Prostate gland (tissue), 2 donors: ENCODE measurements around the gene ASXL1. TPM values are rescaled to one million over a fixed set of nuclear protein-coding genes. Genes with fewer than 3 reads are reported as not detected.

Experiments used
- DNase-seq: peaks from one replicate; pipeline ENCODE4 v3.0.0-alpha.2; 2019; ENCODE audit warnings: low spot score
- H3K27ac ChIP-seq, 2 donors: fragments of 200-600 bp; sonication (generic); 2 replicates each; pipeline ENCODE4 v1.5.1; 2017 to 2019
- H3K27me3 ChIP-seq: fragments of 200-600 bp; sonication (generic); replicated peaks from 2 replicates; pipeline ENCODE4 v1.5.1; 2019; ENCODE audit not compliant: insufficient read depth
- H3K36me3 ChIP-seq, 2 donors: fragments of 200-600 bp; sonication (generic); 1 replicate in 1 of 2; 2 replicates in 1 of 2; pipeline versions ENCODE4 v1.5.1 to v1.8.1; 2017 to 2019
- H3K4me1 ChIP-seq: fragments of 200-600 bp; sonication (generic); replicated peaks from 2 replicates; pipeline ENCODE4 v1.5.1; 2019
- H3K4me3 ChIP-seq, 2 donors: fragments of 200-600 bp; sonication (generic); 2 replicates each; pipeline ENCODE4 v1.5.1; 2017 to 2019
- H3K9me3 ChIP-seq: fragments of 200-600 bp; sonication (generic); 2 replicates; pipeline ENCODE4 v1.5.1; 2017
- CTCF ChIP-seq, 4 experiments: fragments of 200-600 bp in 2 of 4; fragments of 450-650 bp in 2 of 4; sonication (generic) in 2 of 4; IDR thresholded peaks; 1 replicate in 3 of 4; 2 replicates in 1 of 4; pipeline ENCODE4 v1.5.1; 2016 to 2019; ENCODE audit warnings: antibody characterized with exemption in 4 of 4, mild to moderate bottlenecking in 2 of 4, moderate library complexity in 2 of 4
- POLR2A ChIP-seq: fragments of 450-650 bp; IDR thresholded peaks from one replicate; pipeline ENCODE4 v1.6.1; 2016; ENCODE audit warnings: antibody characterized with exemption, mild to moderate bottlenecking
- POLR2AphosphoS5 ChIP-seq: sonication (generic); formaldehyde crosslinking; IDR thresholded peaks from one replicate; pipeline ENCODE4 v1.6.1; 2017; ENCODE audit warnings: antibody characterized with exemption
- WGBS: methylation state at CpG from one replicate; pipeline ENCODE4 v1.1.5; 2018; 5-methylcytosine and 5-hydroxymethylcytosine counted together
- intact Hi-C: fragments of 100-400 bp; cut with DNase I; formaldehyde crosslinking; loops from one replicate; pipeline ENCODE4 v1.14.2; 2022
- total RNA-seq, 2 donors: library from RNA; depleted of rRNA; stranded (reverse); fragments of >200 nt; gene quantifications; one replicate each; pipeline ENCODE4 v1.1.0, GENCODE V29; 2016

The ASXL1 gene
- total RNA-seq, 2 donors from 2014 or later: 30.4 to 106 TPM

- H3K36me3 ChIP-seq: no peaks in the 10 kb centered on the region
- H3K27ac ChIP-seq: peak overlapping the region in 1 of 2 donors; percentile 97
- H3K9me3 ChIP-seq: no peaks in the 10 kb centered on the region
- peak overlapping the region; percentile 73 to 80 for H3K4me3 ChIP-seq
- 16% methylated on average over 5 of the region's 5 CpGs for WGBS
- TF ChIP-seq POLR2AphosphoS5 (no peak), CTCF (IDR thresholded peaks at IDR 0.05) (no peak), POLR2A (no peak)
- no peak for DNase-seq
- intact Hi-C loops: no loop called here
- no peaks in the 10 kb centered on the region for H3K27me3 ChIP-seq
- peaks cover 4% of the 10 kb centered on the region for H3K4me1 ChIP-seq
Observed at GRCh38 chr20:32360333-32360634, 2.2 kb downstream of the ASXL1 start.

- H3K4me1 ChIP-seq: peaks cover 4% of the 10 kb centered on the region
- WGBS: 9% methylated on average over 4 of the region's 4 CpGs
- intact Hi-C loops: no loop called here
- DNase-seq: no peak
- TF ChIP-seq CTCF (IDR thresholded peaks at IDR 0.05): no peak
- TF ChIP-seq POLR2A: no peak
- no peak for TF ChIP-seq POLR2AphosphoS5
- no peaks in the 10 kb centered on the region for H3K9me3 ChIP-seq
- no peaks in the 10 kb centered on the region for H3K27me3 ChIP-seq
- H3K36me3 ChIP-seq: no peaks in the 10 kb centered on the region
- peak overlapping the region; percentile 23 to 36 for H3K27ac ChIP-seq
- no peak overlapping the region for H3K4me3 ChIP-seq
Observed at GRCh38 chr20:32362901-32363364, 4.8 kb downstream of the ASXL1 start.

GRCh38 chr20:32363492-32363891 lies 5.4 kb downstream of the ASXL1 start:
- no peak for DNase-seq
- intact Hi-C loops: no loop called here
- Histone ChIP-seq H3K4me3 (no peak overlapping the region), H3K36me3 (no peaks in the 10 kb centered on the region), H3K9me3 (no peaks in the 10 kb centered on the region), H3K4me1 (peaks cover 4% of the 10 kb centered on the region), H3K27me3 (no peaks in the 10 kb centered on the region), H3K27ac (peak overlapping the region in 1 of 2 donors; percentile 36)
- no peak for TF ChIP-seq POLR2A
- WGBS: 48% methylated on average over 2 of the region's 2 CpGs

- DNase-seq: no peak
- H3K36me3 ChIP-seq: no peaks in the 10 kb centered on the region
- no peaks in the 10 kb centered on the region for H3K27me3 ChIP-seq
- no peak overlapping the region for H3K27ac ChIP-seq
- WGBS: 78% methylated on average over 7 of the region's 7 CpGs
- no peak for TF ChIP-seq CTCF (IDR thresholded peaks at IDR 0.05)
- H3K9me3 ChIP-seq: no peaks in the 10 kb centered on the region
- H3K4me1 ChIP-seq: peaks cover 4% of the 10 kb centered on the region
- no peak overlapping the region for H3K4me3 ChIP-seq
- intact Hi-C loops: no loop called here
Observed at GRCh38 chr20:32364554-32365208, 6.5 kb downstream of the ASXL1 start.

- H3K4me3 ChIP-seq: no peak overlapping the region
- TF ChIP-seq POLR2A (no peak), CTCF (IDR thresholded peaks at IDR 0.05) (no peak), POLR2AphosphoS5 (no peak)
- WGBS: 59% methylated on average over 5 of the region's 5 CpGs
- peaks cover 4% of the 10 kb centered on the region for H3K4me1 ChIP-seq
- intact Hi-C loops: no loop called here
- no peaks in the 10 kb centered on the region for H3K9me3 ChIP-seq
- DNase-seq: no peak
- no peaks in the 10 kb centered on the region for H3K36me3 ChIP-seq
- H3K27me3 ChIP-seq: no peaks in the 10 kb centered on the region
- H3K27ac ChIP-seq: no peak overlapping the region
Observed at GRCh38 chr20:32365564-32365963, 7.4 kb downstream of the ASXL1 start.
